ENCODE measurements around the gene SLC25A47.

SLC25A47 gene

GRCh38 chr14:100314724-100315123 is 8.4 kb upstream of the SLC25A47 start:
- H3K36me3 ChIP-seq: no peaks in the 10 kb centered on the region
- H3K4me1 ChIP-seq (ENCODE audit: control insufficient read depth in 1 of 2, insufficient read depth in 1 of 2, low read depth in 1 of 2, low read length in 1 of 2): peaks cover 23 to 25% of the 10 kb centered on the region in 2 experiments
- no peaks in the 10 kb centered on the region for H3K9me3 ChIP-seq
- no peak overlapping the region for H3K4me3 ChIP-seq (ENCODE audit: low read depth in 1 of 2, low read length in 1 of 2)
- no peak for TF ChIP-seq CTCF (IDR thresholded peaks at IDR 0.05)
- no peaks in the 10 kb centered on the region for H3K27me3 ChIP-seq
- no peak overlapping the region for H3K27ac ChIP-seq

GRCh38 chr14:100317389-100317788 is 5.8 kb upstream of the SLC25A47 start:
- no peak for TF ChIP-seq CTCF (IDR thresholded peaks at IDR 0.05)
- peak overlapping the region in 1 of 2 experiments; percentile 64 for H3K4me3 ChIP-seq (ENCODE audit: low read depth in 1 of 2, low read length in 1 of 2)

GRCh38 chr14:100317912-100318808 is 5.0 kb upstream of the SLC25A47 start:
- peak overlapping the region; percentile 62 for H3K27ac ChIP-seq
- H3K4me3 ChIP-seq (ENCODE audit: low read depth in 1 of 2, low read length in 1 of 2): peak overlapping the region; percentile 64 to 73
- H3K27me3 ChIP-seq: no peaks in the 10 kb centered on the region
- H3K36me3 ChIP-seq: no peaks in the 10 kb centered on the region
- peaks cover 9 to 12% of the 10 kb centered on the region in 2 experiments for H3K4me1 ChIP-seq (ENCODE audit: control insufficient read depth in 1 of 2, insufficient read depth in 1 of 2, low read depth in 1 of 2, low read length in 1 of 2)
- H3K9me3 ChIP-seq: no peaks in the 10 kb centered on the region
- TF ChIP-seq CTCF (IDR thresholded peaks at IDR 0.05): peak; percentile 87

More at GRCh38 chr14:100317389-100317788, 5.8 kb upstream of the SLC25A47 start:
- no peaks in the 10 kb centered on the region for H3K36me3 ChIP-seq
- H3K9me3 ChIP-seq: no peaks in the 10 kb centered on the region
- peaks cover 14 to 17% of the 10 kb centered on the region in 2 experiments for H3K4me1 ChIP-seq (ENCODE audit: control insufficient read depth in 1 of 2, insufficient read depth in 1 of 2, low read depth in 1 of 2, low read length in 1 of 2)
- no peaks in the 10 kb centered on the region for H3K27me3 ChIP-seq
- peak overlapping the region; percentile 62 for H3K27ac ChIP-seq

- Histone ChIP-seq H3K9me3 (no peaks in the 10 kb centered on the region), H3K27me3 (no peaks in the 10 kb centered on the region), H3K36me3 (no peaks in the 10 kb centered on the region), H3K27ac (no peak overlapping the region), H3K4me1 (ENCODE audit: control insufficient read depth in 1 of 2, insufficient read depth in 1 of 2, low read depth in 1 of 2, low read length in 1 of 2) (peaks cover 9 to 12% of the 10 kb centered on the region in 2 experiments), H3K4me3 (ENCODE audit: low read depth in 1 of 2, low read length in 1 of 2) (no peak overlapping the region)
- TF ChIP-seq CTCF (IDR thresholded peaks at IDR 0.05): no peak
Observed at GRCh38 chr14:100320157-100320856, 2.8 kb upstream of the SLC25A47 start.

GRCh38 chr14:100321473-100322137 is 1.5 kb upstream of the SLC25A47 start:
- Histone ChIP-seq H3K4me3 (ENCODE audit: low read depth in 1 of 2, low read length in 1 of 2) (no peak overlapping the region), H3K9me3 (no peaks in the 10 kb centered on the region), H3K27ac (no peak overlapping the region), H3K27me3 (no peaks in the 10 kb centered on the region), H3K4me1 (ENCODE audit: control insufficient read depth in 1 of 2, insufficient read depth in 1 of 2, low read depth in 1 of 2, low read length in 1 of 2) (peaks cover 9 to 12% of the 10 kb centered on the region in 2 experiments), H3K36me3 (no peaks in the 10 kb centered on the region)
- TF ChIP-seq CTCF (IDR thresholded peaks at IDR 0.05): no peak
